ENCODE results near the gene FNDC3A.
"Not testable (repeated sequence)": the region's sequence is repeated elsewhere in the genome, so short reads cannot be mapped to it uniquely, and the experiment has no call there.

Gene FNDC3A

GRCh38 chr13:48977973-48978372 lies 2.3 kb downstream of the FNDC3A start:
- DNase-seq, result peak; percentile 48

DNA sequence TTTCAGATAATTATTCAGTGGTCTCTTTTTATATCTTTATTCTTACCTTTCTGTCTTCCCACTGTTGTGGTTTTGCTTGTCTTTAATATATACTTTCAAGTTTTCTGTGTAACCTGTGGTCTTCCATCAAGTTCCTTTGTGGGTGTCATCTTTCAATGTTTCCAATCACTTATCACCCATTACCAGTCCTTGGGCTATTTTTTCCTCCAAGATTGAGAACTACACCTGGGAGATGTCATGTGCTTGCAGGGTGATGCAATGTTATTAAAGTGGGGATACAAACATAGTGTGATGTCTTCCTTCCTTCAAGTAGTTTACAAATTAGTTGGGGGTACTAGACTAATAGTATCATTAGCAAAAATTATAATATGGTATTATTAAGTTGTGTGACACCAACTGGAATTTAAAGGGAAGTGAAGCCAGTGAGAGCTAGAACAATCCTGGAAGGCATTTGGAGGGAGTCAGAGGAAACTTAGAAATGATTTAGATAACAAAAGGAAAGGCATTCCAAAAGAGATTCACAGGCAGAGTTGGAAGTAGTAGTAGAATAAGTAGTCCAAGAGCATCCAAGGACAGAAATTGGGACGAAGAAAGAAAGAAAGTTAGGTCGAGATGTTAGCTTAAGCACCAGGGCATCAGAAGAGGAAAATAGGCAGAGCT lies 3.4 kb downstream of the FNDC3A start:
- DNase-seq, result no peak

DNA sequence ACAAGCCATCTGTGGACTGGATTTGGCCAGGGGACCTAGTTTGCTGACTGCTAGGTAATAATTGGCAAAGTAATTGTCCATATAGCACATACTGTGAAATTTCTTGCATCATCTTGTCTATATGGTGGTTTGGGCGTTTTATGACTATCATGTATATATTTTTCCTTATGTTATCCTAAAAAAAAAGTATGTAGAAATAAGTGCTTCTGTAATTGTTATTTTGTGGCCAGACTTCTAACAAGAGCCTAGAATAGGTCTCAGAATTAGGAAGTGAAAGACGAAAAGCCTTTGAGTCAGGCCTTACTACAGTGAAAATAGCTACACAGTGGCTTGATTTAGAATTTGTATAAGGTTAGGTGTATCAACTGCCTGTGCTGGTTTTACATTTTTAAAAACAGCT lies 4.2 kb downstream of the FNDC3A start:
- DNase-seq, result no peak

DNA sequence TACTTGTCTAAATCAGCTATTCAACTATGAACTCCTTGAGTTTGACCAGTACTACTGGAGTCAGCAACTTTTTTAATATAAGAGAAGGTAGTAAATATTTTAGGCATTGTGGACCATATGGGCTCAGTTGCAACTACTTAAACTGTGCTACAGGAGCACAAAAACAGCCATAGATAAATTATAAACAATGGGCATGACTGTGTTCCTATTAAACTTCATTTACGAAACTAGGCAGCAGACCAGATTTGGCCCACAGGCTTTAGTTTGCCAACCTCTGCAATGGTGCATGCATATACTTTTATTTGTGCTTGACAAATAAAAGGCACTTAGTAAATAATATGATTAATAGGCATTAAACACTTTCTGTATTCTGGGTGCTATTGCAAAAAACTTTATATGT lies 7.6 kb downstream of the FNDC3A start:
- DNase-seq, result no peak

DNA sequence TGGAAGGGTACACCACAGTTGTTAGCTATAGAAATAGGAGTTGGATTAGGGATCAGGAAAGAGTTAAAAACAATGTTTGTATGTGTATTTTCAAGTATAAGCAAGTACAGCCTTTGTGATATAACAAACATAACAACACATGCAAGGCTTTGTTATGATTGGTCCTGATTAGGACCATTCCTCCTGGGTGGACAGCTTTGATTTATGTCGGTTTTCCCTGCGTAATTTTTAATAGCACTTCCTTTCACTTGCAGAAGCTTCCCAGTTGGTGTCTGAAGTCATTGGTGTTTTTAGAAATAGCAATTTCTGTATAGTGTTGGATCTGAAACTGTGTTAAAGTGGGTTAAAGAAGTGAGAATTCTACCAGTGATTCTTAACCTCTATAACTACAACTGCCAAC lies 10.0 kb downstream of the FNDC3A start:
- no peak for DNase-seq

- DNase-seq, result no peak
Observed at GRCh38 chr13:48990900-48991299, 15.2 kb downstream of the FNDC3A start.

GRCh38 chr13:48993150-48993549 lies 17.4 kb downstream of the FNDC3A start:
- no peak for DNase-seq

GRCh38 chr13:48994706-48995105 lies 19.0 kb downstream of the FNDC3A start:
- peak; percentile 41 for DNase-seq

DNA sequence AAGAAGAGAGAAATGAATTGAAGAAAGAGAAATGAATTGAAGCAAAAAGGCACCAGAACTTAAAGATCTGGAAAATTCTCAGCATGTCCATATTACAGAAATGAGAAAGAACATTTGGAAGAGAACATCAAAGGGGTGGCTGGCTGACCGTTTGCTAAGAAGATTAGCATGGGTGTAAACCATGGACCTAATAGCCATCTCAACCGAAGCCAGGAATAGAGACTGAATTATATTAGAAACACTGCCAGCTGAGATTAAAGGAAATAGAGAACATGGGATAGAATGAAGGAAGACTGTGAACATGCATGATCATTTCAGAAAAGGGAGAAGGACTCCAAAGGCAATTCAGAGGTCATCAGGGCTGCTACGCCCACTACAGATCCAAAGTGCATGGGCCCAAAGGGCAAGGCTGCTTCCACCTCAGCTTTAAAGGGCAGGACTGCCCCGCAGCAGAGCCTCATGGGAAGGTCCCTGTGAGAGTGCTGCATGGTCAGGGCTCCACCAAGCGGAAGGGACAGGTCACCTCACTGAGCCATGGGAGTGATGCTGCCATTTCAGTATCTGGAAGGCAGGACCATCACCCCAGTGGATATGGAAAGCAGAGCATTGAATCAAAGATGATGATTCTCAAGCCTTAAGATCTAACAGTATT lies 23.1 kb downstream of the FNDC3A start:
- DNase-seq, result no peak

DNA sequence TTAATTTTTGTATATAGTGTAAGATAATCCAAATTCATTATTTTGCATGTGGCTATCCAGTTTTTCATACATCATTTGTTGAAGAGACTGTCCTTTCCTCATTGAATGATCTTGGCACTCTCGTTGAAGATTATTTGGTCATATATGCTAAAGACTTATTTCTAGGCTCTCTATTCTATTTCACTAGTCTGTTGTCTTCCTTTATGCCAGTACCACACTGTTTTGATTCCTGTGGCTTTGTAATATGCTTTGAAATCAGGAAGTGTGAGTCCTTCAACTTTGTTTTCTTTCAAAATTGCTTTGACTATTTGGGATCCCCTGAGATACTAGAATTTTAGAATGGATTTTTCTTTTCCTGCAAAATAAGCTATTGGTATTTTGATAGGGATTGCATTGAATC lies 24.5 kb downstream of the FNDC3A start:
- DNase-seq, result no peak

- DNase-seq, result not testable (repeated sequence)
Observed at GRCh38 chr13:49018986-49019635, 43.4 kb downstream of the FNDC3A start.

DNA sequence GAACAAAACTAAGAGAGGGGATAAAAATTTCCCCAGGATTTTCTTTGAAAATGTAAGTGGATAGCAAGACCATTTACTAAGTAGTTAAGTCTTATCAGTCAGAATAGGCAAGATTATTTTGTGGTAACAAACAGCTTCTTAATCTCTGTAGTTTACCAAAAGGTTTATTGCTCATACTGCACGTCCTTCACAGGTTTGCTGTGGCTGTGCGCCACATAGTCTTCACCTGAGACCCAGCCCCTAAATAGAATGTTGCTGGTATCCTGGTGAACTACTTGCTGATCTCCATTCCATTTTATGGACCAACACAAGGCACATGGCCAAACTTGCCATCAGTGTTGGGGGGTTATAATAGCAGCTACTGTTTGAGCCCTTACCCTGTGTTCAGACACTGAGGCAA lies 44.6 kb downstream of the FNDC3A start:
- DNase-seq, result no peak

GRCh38 chr13:49020940-49021553 lies 45.3 kb downstream of the FNDC3A start:
- DNase-seq, result no peak

DNA sequence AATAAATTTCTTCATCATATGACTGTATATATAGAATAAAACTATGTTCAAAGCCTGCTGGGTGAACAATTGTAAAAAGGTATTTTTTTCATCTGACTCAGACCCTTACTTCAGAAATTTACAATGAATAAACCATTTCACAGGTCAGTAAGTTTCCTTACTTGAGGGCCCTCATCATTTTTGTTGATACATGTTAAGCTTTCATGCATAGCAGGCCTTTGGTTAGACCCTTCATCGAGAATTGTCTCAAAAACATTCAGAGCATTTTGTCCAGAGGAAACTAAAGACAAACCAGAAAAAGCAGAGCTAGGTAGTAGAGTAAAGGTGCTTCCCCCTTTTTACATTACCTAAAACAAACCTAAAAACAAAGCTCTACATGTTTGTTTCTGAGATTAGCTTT lies 46.2 kb downstream of the FNDC3A start:
- no peak for DNase-seq

DNA sequence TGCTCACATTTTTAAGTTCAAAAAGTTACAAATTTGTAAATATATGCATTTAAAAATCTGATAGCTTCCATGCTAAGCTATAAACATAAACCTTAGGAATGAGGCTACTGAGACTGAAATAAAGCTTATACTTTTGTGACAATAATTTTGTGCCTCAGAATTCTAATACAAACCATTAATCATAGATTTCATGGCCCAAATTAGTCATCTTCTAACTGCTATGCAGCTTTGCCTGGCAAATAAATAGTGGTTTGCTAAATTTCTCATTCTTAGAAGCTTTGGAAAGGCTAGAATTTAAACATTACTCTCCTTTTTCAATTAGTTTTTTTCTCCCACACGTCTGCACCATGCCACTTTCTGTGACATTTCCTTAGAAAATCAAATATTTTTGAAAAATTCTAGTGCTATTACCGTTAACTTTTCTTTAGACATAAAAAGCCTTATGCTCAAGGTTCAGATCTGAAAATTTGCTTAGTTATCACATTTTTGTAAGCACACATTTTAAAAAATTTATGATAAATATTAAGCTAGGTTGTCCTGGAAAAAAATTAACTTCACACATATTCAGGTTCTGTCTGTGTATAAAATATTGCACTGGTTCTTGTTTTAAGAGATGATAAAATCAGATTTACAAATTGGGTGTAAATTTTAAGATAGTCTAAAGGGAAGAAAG lies 46.9 kb downstream of the FNDC3A start:
- peak; percentile 59 for DNase-seq

GRCh38 chr13:49023431-49023830 lies 47.7 kb downstream of the FNDC3A start:
- peak; percentile 83 for DNase-seq

DNA sequence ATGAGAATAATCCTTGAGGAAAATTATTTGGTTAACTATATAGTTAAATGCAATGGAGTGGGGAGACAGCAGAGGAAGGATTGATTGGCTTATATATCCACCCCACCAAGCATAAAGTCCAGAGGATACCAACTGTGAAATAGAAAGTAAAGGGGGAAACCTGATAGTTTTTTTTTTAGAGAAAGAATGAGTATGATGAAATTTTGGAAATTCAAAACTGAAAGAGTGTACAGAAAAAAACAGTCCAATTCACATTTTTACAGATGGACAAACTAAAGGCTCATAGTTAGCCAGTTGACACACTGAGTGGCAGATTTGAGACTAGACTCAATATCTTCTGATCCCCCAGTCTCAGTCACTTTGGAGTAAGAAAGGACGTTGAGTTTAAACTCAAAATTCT lies 51.1 kb downstream of the FNDC3A start:
- DNase-seq, result no peak

DNA sequence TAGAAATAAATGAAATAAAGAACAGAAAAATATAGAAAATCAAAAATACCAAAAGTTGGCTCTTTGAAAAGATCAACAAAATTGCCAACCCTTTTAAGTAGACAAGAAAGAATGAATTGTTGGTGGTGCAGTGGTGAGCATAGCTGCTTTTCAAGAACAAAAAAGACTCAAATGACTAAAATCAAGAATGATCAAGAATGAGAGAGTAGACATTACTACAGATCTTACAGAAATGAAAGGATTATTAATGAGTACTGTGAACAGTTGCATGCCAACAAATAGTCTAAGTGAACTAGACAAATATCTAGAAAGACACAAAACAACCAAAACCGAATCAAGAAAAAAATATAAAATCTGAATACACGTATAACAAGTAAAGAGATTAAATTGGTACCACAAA lies 53.9 kb downstream of the FNDC3A start:
- DNase-seq, result no peak

- DNase-seq, result no peak
Observed at GRCh38 chr13:49030213-49030612, 54.5 kb downstream of the FNDC3A start.

- no peak for DNase-seq
Observed at GRCh38 chr13:49040872-49041271, 65.2 kb downstream of the FNDC3A start.

DNA sequence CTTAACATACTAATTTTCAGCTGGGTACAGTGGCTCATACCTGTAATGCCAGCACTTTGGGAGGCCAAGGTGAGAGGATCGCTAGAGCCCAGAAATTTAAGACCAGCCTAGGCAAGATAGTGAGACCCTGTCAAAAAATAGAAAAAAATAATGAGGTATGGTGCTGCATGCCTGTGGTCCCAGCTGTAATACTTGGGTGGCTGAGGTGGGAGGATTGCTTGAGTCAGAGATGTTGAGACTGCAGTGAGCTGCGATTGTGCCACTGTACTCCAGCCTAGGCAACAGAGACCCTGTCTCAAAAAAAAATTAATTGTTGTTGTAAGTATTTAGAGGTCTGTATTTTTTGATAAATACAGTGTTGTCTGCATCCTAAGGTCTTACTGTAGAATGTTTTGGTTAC lies 66.8 kb downstream of the FNDC3A start:
- DNase-seq, result peak; percentile 28

DNA sequence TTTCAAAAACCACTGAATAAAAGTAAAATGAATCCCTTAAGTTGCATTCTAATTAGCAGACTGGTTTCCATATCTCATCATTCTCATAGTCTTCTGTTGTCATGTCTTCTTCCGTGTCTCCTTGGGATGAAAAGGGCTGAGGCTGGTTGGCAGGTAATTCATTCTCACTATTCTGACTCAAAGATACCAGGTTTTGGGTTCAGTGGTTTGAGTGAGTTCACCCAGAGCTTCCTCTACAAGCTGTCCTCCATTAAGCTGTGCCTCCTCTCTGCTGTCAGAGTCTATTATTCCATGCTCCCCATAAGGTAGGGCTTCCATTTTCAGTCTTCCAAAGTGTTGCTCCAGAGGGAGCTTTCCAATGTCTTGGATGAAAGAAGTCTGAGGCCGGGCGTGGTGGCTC lies 68.3 kb downstream of the FNDC3A start:
- no peak for DNase-seq

- DNase-seq, result no peak
Observed at GRCh38 chr13:49044836-49045235, 69.1 kb downstream of the FNDC3A start.

Data from fibroblast of skin of right quadriceps (primary cell).